Measurements from ENCODE around the gene RASL11B. TPM values are rescaled to one million over a fixed set of nuclear protein-coding genes. Genes with fewer than 3 reads are reported as not detected.

Gene RASL11B
- total and polyA plus RNA-seq, 2 donors (not counting 1 experiment from before 2014, with no cell fraction given): 0.36 to 1.2 TPM

GRCh38 chr4:52824270-52824602 lies 37.9 kb upstream of the RASL11B start:
- H3K4me2 ChIP-seq (replicated peaks; ENCODE audit: low read depth, low read length, poor library complexity, severe bottlenecking): no peak overlapping the region
- H3K27ac ChIP-seq (ENCODE audit: low read length in 2 of 2): no peak overlapping the region
- no peaks in the 10 kb centered on the region for H3K79me2 ChIP-seq (ENCODE audit: control insufficient read depth, insufficient read depth, low read length)
- no peak overlapping the region for H2AFZ ChIP-seq (ENCODE audit: insufficient read depth, low read depth, low read length, poor library complexity, severe bottlenecking)
- ChIA-PET POLR2A (no interaction called here), CTCF (no interaction called here)
- H3K4me3 Mint-ChIP-seq: no peak overlapping the region
- intact Hi-C loops (cut with micrococcal nuclease): no loop called here
- no peak overlapping the region for H3K4me3 ChIP-seq (ENCODE audit: control extremely low read depth in 1 of 5, extremely low read depth in 1 of 5, insufficient read depth in 1 of 5, low read depth in 2 of 5, low read length in 4 of 5)
- H3K4me1 ChIP-seq (ENCODE audit: control insufficient read depth in 2 of 2, insufficient read depth in 2 of 2, low read length in 2 of 2): no peaks in the 10 kb centered on the region
- H3K4me1 Mint-ChIP-seq: no peaks in the 10 kb centered on the region
- no peaks in the 10 kb centered on the region for H3K36me3 ChIP-seq (replicated peaks in 1 of 2; ENCODE audit: control extremely low read depth in 1 of 2, control insufficient read depth in 1 of 2, extremely low read depth in 1 of 2, insufficient read depth in 2 of 2, low read length in 1 of 2)
- H3K9me3 ChIP-seq (ENCODE audit: control extremely low read depth in 1 of 3, control insufficient read depth in 2 of 3, insufficient read depth in 1 of 3, low read length in 2 of 3): no peaks in the 10 kb centered on the region
- H3K27ac Mint-ChIP-seq: no peak overlapping the region
- no peaks in the 10 kb centered on the region for H4K20me1 ChIP-seq (ENCODE audit: control insufficient read depth, insufficient read depth, low read length, poor library complexity, severe bottlenecking)
- ATAC-seq (ENCODE audit: low read depth) (no peak), DNase-seq (no peak)
- H3K27me3 ChIP-seq (replicated peaks in 1 of 4; ENCODE audit: control extremely low read depth in 1 of 4, control insufficient read depth in 3 of 4, insufficient read depth in 4 of 4, low read length in 3 of 4): no peaks in the 10 kb centered on the region
- H3K9me3 Mint-ChIP-seq (ENCODE audit: insufficient read depth): no peaks in the 10 kb centered on the region
- TF ChIP-seq, protein P1, sequence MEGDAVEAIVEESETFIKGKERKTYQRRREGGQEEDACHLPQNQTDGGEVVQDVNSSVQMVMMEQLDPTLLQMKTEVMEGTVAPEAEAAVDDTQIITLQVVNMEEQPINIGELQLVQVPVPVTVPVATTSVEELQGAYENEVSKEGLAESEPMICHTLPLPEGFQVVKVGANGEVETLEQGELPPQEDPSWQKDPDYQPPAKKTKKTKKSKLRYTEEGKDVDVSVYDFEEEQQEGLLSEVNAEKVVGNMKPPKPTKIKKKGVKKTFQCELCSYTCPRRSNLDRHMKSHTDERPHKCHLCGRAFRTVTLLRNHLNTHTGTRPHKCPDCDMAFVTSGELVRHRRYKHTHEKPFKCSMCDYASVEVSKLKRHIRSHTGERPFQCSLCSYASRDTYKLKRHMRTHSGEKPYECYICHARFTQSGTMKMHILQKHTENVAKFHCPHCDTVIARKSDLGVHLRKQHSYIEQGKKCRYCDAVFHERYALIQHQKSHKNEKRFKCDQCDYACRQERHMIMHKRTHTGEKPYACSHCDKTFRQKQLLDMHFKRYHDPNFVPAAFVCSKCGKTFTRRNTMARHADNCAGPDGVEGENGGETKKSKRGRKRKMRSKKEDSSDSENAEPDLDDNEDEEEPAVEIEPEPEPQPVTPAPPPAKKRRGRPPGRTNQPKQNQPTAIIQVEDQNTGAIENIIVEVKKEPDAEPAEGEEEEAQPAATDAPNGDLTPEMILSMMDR (IDR thresholded peaks at IDR 0.05): no peak
- TF ChIP-seq EZH2 (IDR thresholded peaks at IDR 0.05; ENCODE audit: borderline replicate concordance, insufficient read depth, low read depth, low read length, poor library complexity, severe bottlenecking): no peak
- 100% methylated on average over 3 of the region's 6 CpGs for WGBS (ENCODE audit: insufficient coverage)
- no peaks in the 10 kb centered on the region for H3K27me3 Mint-ChIP-seq
- no peak overlapping the region for H3K9ac ChIP-seq (ENCODE audit: low read length)

DNA sequence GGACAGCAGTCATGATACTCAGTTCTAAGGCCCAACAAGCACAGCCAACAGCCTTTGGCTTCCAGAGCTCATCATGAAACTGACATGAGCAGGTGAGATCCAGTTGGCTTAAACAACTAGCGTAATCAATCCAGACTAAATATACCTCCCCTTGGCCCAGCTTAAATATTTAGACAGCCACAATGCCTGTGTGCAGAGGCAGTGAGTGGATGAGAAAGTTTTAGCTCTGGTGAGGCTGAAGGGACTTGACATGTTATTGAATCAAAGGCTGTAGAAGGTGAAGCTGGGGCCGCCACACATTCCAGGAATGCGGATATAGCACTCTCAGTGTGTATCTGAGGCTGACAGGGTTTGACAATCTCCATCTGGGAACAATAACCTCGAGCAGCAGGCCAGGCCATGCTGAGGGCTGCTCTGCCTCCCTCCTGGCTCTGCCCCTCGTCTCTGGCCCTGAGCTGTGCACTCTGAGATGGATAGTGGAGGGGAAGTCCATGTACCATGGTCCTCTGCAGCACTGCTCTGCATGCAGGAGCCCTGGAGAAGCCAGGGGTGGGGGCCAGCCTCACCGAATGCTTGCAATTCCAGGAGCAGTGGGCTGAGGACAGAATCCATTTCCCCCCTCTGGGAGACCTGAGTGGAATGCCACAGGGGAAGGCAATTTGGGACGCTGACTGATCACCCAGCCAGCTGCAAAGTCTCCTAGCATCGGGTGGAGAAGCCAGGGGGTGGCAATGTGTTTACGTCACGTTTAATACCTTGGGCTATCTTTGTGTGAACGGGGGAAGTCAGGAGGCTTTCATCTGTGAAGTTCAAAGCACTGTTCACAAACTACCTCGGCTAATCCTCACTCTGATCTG lies 37.3 kb upstream of the RASL11B start:
- no peak for ATAC-seq (ENCODE audit: low read depth)
- intact Hi-C loops (cut with micrococcal nuclease): no loop called here

More for the DNA sequence above, 37.3 kb upstream of the RASL11B start:
- POLR2A ChIA-PET: no interaction called here
- H3K9me3 ChIP-seq (ENCODE audit: control extremely low read depth in 1 of 3, control insufficient read depth in 2 of 3, insufficient read depth in 1 of 3, low read length in 2 of 3): no peaks in the 10 kb centered on the region
- no peaks in the 10 kb centered on the region for H4K20me1 ChIP-seq (ENCODE audit: control insufficient read depth, insufficient read depth, low read length, poor library complexity, severe bottlenecking)
- no peak overlapping the region for H2AFZ ChIP-seq (ENCODE audit: insufficient read depth, low read depth, low read length, poor library complexity, severe bottlenecking)
- CTCF ChIA-PET: no interaction called here
- TF ChIP-seq EZH2 (IDR thresholded peaks at IDR 0.05; ENCODE audit: borderline replicate concordance, insufficient read depth, low read depth, low read length, poor library complexity, severe bottlenecking): no peak
- TF ChIP-seq, protein P1 (IDR thresholded peaks at IDR 0.05): no peak
- H3K27ac ChIP-seq (ENCODE audit: low read length in 2 of 2): no peak overlapping the region
- 82% methylated on average over 7 of the region's 12 CpGs for WGBS (ENCODE audit: insufficient coverage)
- DNase-seq: no peak
- Mint-ChIP-seq H3K9me3 (ENCODE audit: insufficient read depth) (no peaks in the 10 kb centered on the region), H3K27ac (no peak overlapping the region), H3K4me3 (no peak overlapping the region), H3K27me3 (peaks cover 1% of the 10 kb centered on the region), H3K4me1 (no peaks in the 10 kb centered on the region)
- H3K27me3 ChIP-seq (replicated peaks in 1 of 4; ENCODE audit: control extremely low read depth in 1 of 4, control insufficient read depth in 3 of 4, insufficient read depth in 4 of 4, low read length in 3 of 4): no peaks in the 10 kb centered on the region
- no peaks in the 10 kb centered on the region for H3K36me3 ChIP-seq (replicated peaks in 1 of 2; ENCODE audit: control extremely low read depth in 1 of 2, control insufficient read depth in 1 of 2, extremely low read depth in 1 of 2, insufficient read depth in 2 of 2, low read length in 1 of 2)
- H3K79me2 ChIP-seq (ENCODE audit: control insufficient read depth, insufficient read depth, low read length): no peaks in the 10 kb centered on the region
- H3K9ac ChIP-seq (ENCODE audit: low read length): no peak overlapping the region
- no peaks in the 10 kb centered on the region for H3K4me1 ChIP-seq (ENCODE audit: control insufficient read depth in 2 of 2, insufficient read depth in 2 of 2, low read length in 2 of 2)
- H3K4me2 ChIP-seq (replicated peaks; ENCODE audit: low read depth, low read length, poor library complexity, severe bottlenecking): no peak overlapping the region
- H3K4me3 ChIP-seq (ENCODE audit: control extremely low read depth in 1 of 5, extremely low read depth in 1 of 5, insufficient read depth in 1 of 5, low read depth in 2 of 5, low read length in 4 of 5): no peak overlapping the region
